Muscle layer of duodenum (tissue), 2 donors: Measurements from ENCODE around the gene ABHD1.

Experiments
- H3K27ac ChIP-seq: one replicate; pipeline ENCODE4 v1.7.0; 2013; ENCODE audit warnings: mild to moderate bottlenecking, low read length
- H3K27me3 ChIP-seq: one replicate; pipeline ENCODE4 v1.7.0; 2013; ENCODE audit warnings: low read depth, mild to moderate bottlenecking, control low read depth, low read length
- H3K36me3 ChIP-seq, 2 donors: one replicate each; pipeline ENCODE4 v1.7.0; 2013; ENCODE audit warnings: low read length in 2 of 2, control low read depth in 1 of 2, mild to moderate bottlenecking in 1 of 2; ENCODE audit not compliant: insufficient read depth in 2 of 2, control insufficient read depth in 1 of 2
- H3K4me1 ChIP-seq, 2 donors: one replicate each; pipeline ENCODE4 v1.7.0; 2013; ENCODE audit warnings: low read length in 2 of 2, mild to moderate bottlenecking in 2 of 2, control low read depth in 1 of 2, moderate library complexity in 1 of 2; ENCODE audit not compliant: insufficient read depth in 2 of 2, control insufficient read depth in 1 of 2
- H3K4me3 ChIP-seq, 2 donors: one replicate each; pipeline ENCODE4 v1.7.0; 2013; ENCODE audit warnings: low read length in 2 of 2, low read depth in 1 of 2, mild to moderate bottlenecking in 1 of 2
- H3K9me3 ChIP-seq, 2 donors: one replicate each; pipeline ENCODE4 v1.7.0; 2013; ENCODE audit warnings: low read length in 2 of 2, control low read depth in 1 of 2, mild to moderate bottlenecking in 1 of 2; ENCODE audit not compliant: control insufficient read depth in 1 of 2
- donor health status: healthy.

Gene ABHD1

GRCh38 chr2:27088634-27089033 is 35.0 kb upstream of the ABHD1 start:
- Histone ChIP-seq H3K4me1 (peaks cover 7 to 31% of the 10 kb centered on the region in 2 donors), H3K36me3 (no peaks in the 10 kb centered on the region), H3K27ac (no peak overlapping the region), H3K9me3 (no peaks in the 10 kb centered on the region), H3K4me3 (peak overlapping the region in 1 of 2 donors; percentile 19), H3K27me3 (no peaks in the 10 kb centered on the region)

GRCh38 chr2:27089111-27089954 is 34.3 kb upstream of the ABHD1 start:
- no peaks in the 10 kb centered on the region for H3K9me3 ChIP-seq
- peaks cover 7 to 24% of the 10 kb centered on the region in 2 donors for H3K4me1 ChIP-seq
- no peaks in the 10 kb centered on the region for H3K27me3 ChIP-seq
- H3K36me3 ChIP-seq = no peaks in the 10 kb centered on the region
- no peak overlapping the region for H3K27ac ChIP-seq
- H3K4me3 ChIP-seq = peak overlapping the region in 1 of 2 donors; percentile 19

GRCh38 chr2:27091746-27092695 is 31.6 kb upstream of the ABHD1 start:
- no peaks in the 10 kb centered on the region for H3K36me3 ChIP-seq
- peaks cover 10 to 19% of the 10 kb centered on the region in 2 donors for H3K4me1 ChIP-seq
- no peaks in the 10 kb centered on the region for H3K9me3 ChIP-seq
- no peaks in the 10 kb centered on the region for H3K27me3 ChIP-seq
- H3K4me3 ChIP-seq = no peak overlapping the region
- no peak overlapping the region for H3K27ac ChIP-seq

- Histone ChIP-seq H3K36me3 (no peaks in the 10 kb centered on the region), H3K9me3 (no peaks in the 10 kb centered on the region), H3K27ac (no peak overlapping the region), H3K27me3 (no peaks in the 10 kb centered on the region), H3K4me1 (peaks cover 10 to 11% of the 10 kb centered on the region in 2 donors), H3K4me3 (no peak overlapping the region)
Observed at GRCh38 chr2:27092696-27093429, 30.8 kb upstream of the ABHD1 start.

- Histone ChIP-seq H3K4me3 (no peak overlapping the region), H3K9me3 (no peaks in the 10 kb centered on the region), H3K27ac (no peak overlapping the region), H3K27me3 (no peaks in the 10 kb centered on the region), H3K36me3 (no peaks in the 10 kb centered on the region), H3K4me1 (peaks cover 10 to 11% of the 10 kb centered on the region in 2 donors)
Observed at GRCh38 chr2:27093430-27094352, 29.9 kb upstream of the ABHD1 start.

GRCh38 chr2:27094353-27094984 is 29.1 kb upstream of the ABHD1 start:
- Histone ChIP-seq H3K27me3 (no peaks in the 10 kb centered on the region), H3K4me1 (peaks cover 10 to 11% of the 10 kb centered on the region in 2 donors), H3K4me3 (no peak overlapping the region), H3K9me3 (no peaks in the 10 kb centered on the region), H3K36me3 (peaks cover 0 to 3% of the 10 kb centered on the region in 2 donors), H3K27ac (no peak overlapping the region)

- Histone ChIP-seq H3K27ac (no peak overlapping the region), H3K27me3 (no peaks in the 10 kb centered on the region), H3K4me1 (peaks cover 10 to 11% of the 10 kb centered on the region in 2 donors), H3K36me3 (peaks cover 0 to 3% of the 10 kb centered on the region in 2 donors), H3K4me3 (no peak overlapping the region), H3K9me3 (no peaks in the 10 kb centered on the region)
Observed at GRCh38 chr2:27095427-27095744, 28.2 kb upstream of the ABHD1 start.

GRCh38 chr2:27095745-27096651 is 27.6 kb upstream of the ABHD1 start:
- H3K36me3 ChIP-seq = peaks cover 0 to 3% of the 10 kb centered on the region in 2 donors
- no peaks in the 10 kb centered on the region for H3K9me3 ChIP-seq
- peak overlapping the region; percentile 49 to 59 for H3K4me3 ChIP-seq
- peaks cover 10 to 11% of the 10 kb centered on the region in 2 donors for H3K4me1 ChIP-seq
- H3K27ac ChIP-seq = no peak overlapping the region
- no peaks in the 10 kb centered on the region for H3K27me3 ChIP-seq

- Histone ChIP-seq H3K4me3 (no peak overlapping the region), H3K36me3 (peaks cover 0 to 3% of the 10 kb centered on the region in 2 donors), H3K9me3 (no peaks in the 10 kb centered on the region), H3K4me1 (peaks cover 10 to 11% of the 10 kb centered on the region in 2 donors), H3K27me3 (no peaks in the 10 kb centered on the region), H3K27ac (no peak overlapping the region)
Observed at GRCh38 chr2:27096748-27097297, 26.8 kb upstream of the ABHD1 start.
